Activated naive CD4-positive, alpha-beta T cell treated with anti-CD3 and anti-CD28 coated beads, Interleukin-2, amount 10 ng/mL, durations not matched to agents 7 days and 5 days (primary cell): ENCODE results near the gene AMIGO3.

Experiments used
- CTCF ChIA-PET: fragments of 350-600 bp; sonication (Branson Sonifier 250); formaldehyde crosslinking; loops from one replicate; lab custom pipeline; 2021; ENCODE audit warnings: antibody characterized with exemption; lab: Charles Lee
- DNase-seq: peaks from one replicate; pipeline ENCODE4 v3.0.0-alpha.2; 2020
- H3K27ac Mint-ChIP-seq: one replicate; pipeline ENCODE4 v1.8.0; 2021; ENCODE audit warnings: mild to moderate bottlenecking, moderate library complexity, mixed read lengths
- H3K27me3 Mint-ChIP-seq: one replicate; pipeline ENCODE4 v1.8.0; 2021; ENCODE audit warnings: mild to moderate bottlenecking, mixed read lengths
- H3K36me3 Mint-ChIP-seq: one replicate; pipeline ENCODE4 v1.8.0; 2021; ENCODE audit warnings: mixed read lengths
- H3K4me1 Mint-ChIP-seq: one replicate; pipeline ENCODE4 v1.8.0; 2021; ENCODE audit warnings: mixed read lengths
- H3K4me3 Mint-ChIP-seq: one replicate; pipeline ENCODE4 v1.8.0; 2021; ENCODE audit warnings: mild to moderate bottlenecking, moderate library complexity, mixed read lengths
- H3K9me3 Mint-ChIP-seq: one replicate; pipeline ENCODE4 v1.8.0; 2021; ENCODE audit warnings: mixed read lengths

Gene AMIGO3

DNA sequence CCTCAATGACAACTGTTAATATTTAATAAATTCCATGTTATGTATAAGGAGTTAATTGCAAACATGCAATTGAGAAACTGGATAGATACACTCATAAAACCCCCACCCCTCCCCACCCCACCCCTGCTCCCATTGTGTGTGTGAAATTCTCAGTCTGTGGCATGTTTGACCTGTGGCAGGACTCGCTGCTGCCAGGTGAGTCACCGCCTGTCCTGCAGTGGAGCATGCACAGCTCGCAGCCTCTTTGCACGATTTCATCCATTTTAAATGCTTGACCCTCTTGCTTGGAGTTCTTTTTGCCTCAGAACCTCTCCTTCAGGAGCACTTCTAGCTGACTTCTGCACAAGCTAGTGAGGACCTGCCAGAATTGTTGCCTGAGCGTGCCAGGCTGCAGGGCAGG lies 50.6 kb downstream of the AMIGO3 start:
- H3K36me3 Mint-ChIP-seq = peaks cover 2% of the 10 kb centered on the region
- peaks cover 16% of the 10 kb centered on the region for H3K4me1 Mint-ChIP-seq
- H3K27ac Mint-ChIP-seq = no peak overlapping the region
- H3K27me3 Mint-ChIP-seq = peaks cover 12% of the 10 kb centered on the region
- H3K4me3 Mint-ChIP-seq = no peak overlapping the region
- CTCF ChIA-PET = interaction anchor here (5.3 kb wide), 1 partner anchor 130 kb away, joined by 155 read pairs; no protein-coding TSS in a partner anchor
- no peak for DNase-seq
- H3K9me3 Mint-ChIP-seq = no peaks in the 10 kb centered on the region

DNA sequence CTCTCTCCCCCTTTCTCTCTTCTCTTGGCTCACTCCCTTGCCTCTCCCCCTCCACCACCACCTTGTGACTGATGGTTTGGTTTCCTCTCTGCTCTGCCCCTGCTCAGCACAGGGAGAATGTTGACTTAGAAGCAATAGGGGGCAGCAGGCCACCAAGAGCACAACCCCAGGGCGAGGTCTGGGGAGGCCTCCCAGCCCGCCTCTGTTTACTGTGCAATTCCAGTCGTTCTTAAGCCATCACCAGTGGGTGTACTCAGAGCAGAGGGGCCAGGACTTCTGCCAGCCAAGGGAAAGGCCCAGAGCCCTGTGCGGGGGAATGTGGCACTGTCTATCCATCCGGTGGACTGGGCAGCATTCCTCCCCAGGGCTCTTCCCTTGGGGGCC lies 51.1 kb downstream of the AMIGO3 start:
- Mint-ChIP-seq H3K9me3 (no peaks in the 10 kb centered on the region), H3K36me3 (peaks cover 2% of the 10 kb centered on the region), H3K4me3 (no peak overlapping the region), H3K4me1 (peaks cover 12% of the 10 kb centered on the region), H3K27me3 (peaks cover 9% of the 10 kb centered on the region), H3K27ac (no peak overlapping the region)
- DNase-seq = no peak
- CTCF ChIA-PET = interaction anchor here (5.3 kb wide), 1 partner anchor 130 kb away, joined by 155 read pairs; no protein-coding TSS in a partner anchor

DNA sequence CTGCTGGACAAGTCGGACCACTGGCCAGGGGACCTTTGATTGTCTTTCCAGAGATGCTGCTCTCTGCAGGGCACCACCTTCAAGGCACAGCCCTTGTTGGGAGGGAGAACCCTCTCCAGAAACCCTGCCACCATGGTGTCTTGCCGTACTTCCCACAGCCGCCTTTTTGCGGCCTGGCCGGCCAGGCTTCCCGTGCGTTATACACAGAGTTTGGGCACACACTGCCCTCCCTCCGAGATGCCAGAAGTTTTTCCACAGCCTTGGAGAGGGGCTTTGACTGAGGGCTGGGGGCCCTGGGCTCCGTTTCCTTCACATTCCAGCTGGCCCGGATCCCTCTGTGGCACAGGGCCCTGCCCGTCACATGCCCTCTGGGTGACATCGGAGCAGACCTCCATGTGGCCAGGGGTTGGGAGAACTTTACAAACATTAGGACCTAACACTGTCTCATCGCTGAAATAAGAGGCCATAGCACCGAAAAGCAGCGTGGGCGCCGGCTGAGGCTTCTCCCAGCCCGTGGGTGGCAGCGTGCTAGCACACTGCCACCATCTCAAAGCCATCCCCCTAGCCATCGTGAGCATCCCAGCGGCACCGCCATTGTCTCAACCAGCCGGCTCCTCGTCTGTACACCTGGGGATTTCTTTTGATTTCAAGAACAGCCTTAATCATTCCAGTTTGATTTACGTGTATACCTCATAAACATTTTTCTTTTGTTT lies 51.6 kb downstream of the AMIGO3 start:
- Mint-ChIP-seq H3K4me1 (peaks cover 7% of the 10 kb centered on the region), H3K27ac (no peak overlapping the region), H3K9me3 (no peaks in the 10 kb centered on the region), H3K27me3 (peaks cover 9% of the 10 kb centered on the region), H3K4me3 (no peak overlapping the region), H3K36me3 (peaks cover 2% of the 10 kb centered on the region)
- no peak for DNase-seq
- CTCF ChIA-PET = no interaction called here
